Dermis microvascular lymphatic vessel endothelial cell (primary cell): ENCODE measurements around the gene MRPL46. TPM values are rescaled to one million over a fixed set of nuclear protein-coding genes. Genes with fewer than 3 reads are reported as not detected.
A peak's percentile ranks its signal among the peaks of the same experiment; 100 is the strongest.
"Not testable (repeated sequence)": the region's sequence is repeated elsewhere in the genome, so short reads cannot be mapped to it uniquely, and the experiment has no call there.

Experiments
- DNase-seq, 2 donors: peaks; one replicate each; pipeline versions ENCODE4 v3.0.0 to v3.0.0-alpha.2; 2010; ENCODE audit warnings: low read depth in 2 of 2
- total RNA-seq: library from RNA; depleted of rRNA; stranded (reverse); fragments of >200 nt; gene quantifications from 2 replicates; pipeline ENCODE4 v1.2.1, GENCODE V29; 2014

MRPL46 gene
- total RNA-seq, 1 donor from 2014 or later, result 14.8 TPM

GRCh38 chr15:88479169-88479568, 12.0 kb upstream of the MRPL46 start:
- no peak for DNase-seq

GRCh38 chr15:88477904-88478303, 10.7 kb upstream of the MRPL46 start:
- DNase-seq, result no peak

DNA sequence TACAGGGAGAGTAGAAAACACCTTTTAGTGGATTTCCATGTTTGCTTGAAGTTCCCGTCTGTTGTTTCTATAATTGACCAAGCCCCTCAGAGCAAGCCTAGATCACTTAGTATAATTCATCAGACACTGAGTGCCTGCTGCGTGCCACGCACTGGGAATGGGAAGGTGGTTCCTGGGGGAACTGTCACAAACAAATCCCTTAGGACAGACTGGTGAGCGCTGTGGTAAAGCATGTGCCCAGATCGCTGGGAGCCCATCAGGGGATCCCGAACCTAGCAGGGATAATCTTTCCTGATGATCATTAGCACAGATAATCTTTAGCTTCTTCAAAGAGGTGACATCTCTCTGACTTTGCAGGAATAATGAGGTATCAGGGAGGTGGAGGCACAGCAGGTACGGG, 9.9 kb upstream of the MRPL46 start:
- no peak for DNase-seq

- DNase-seq, result peak; percentile 55 to 61
Observed at GRCh38 chr15:88476635-88477060, 9.5 kb upstream of the MRPL46 start.

- DNase-seq, result not testable (repeated sequence)
Observed at GRCh38 chr15:88473661-88474293, 6.6 kb upstream of the MRPL46 start.

DNA sequence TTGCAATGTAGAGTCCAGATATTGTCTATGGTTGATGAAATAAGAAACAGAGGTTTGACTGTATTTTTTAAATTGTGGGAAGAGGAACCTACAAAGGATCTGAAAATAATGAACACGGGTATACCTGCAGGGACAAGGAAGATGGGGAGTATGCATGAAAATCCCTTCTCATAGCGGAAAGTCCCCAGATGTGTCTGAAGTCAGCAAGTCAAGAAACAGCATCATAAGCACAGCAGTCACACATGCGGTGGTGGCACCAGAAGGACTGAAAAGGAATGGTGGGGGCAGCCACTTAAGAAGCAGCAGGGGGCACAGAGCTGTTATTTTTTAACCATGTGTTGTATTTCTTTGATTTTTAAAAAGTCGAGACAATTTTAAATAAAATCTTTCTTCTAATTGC, 5.0 kb upstream of the MRPL46 start:
- DNase-seq, result no peak

DNA sequence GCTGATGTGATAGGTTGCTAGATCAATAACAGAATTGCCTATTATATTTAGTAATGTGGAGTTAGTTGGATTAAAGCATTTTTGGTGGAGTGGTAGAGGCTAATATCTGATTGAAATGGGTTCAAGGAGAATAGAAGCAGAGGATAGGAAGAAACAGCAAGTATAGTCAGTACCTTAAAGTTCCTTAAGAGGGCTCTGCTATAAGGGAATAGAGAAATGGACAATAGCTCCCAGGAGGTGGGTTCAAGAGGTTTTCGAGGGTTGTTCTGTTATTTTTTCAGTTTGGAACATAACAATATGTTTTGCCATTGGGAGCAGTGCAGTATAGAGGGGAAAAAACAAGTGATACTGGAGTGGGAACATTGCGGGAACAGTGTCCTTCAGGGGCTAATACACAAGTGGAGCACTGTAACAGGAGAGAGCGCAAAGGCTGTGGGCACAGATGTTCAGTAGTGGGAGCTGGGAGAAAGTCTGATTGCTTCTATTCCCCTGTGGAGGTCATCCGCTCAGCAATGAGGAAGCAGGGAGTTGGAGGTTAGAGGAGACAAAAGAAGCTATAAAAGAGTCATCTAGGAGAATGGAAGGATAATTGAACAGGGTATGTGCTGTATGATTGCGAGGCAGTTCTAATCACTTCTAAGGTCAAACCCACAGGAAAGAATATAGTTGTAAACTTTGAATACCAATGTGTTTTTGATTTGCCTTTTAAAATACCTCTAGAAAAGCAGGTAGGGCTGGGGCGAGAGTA, 3.6 kb upstream of the MRPL46 start:
- DNase-seq, result no peak

DNA sequence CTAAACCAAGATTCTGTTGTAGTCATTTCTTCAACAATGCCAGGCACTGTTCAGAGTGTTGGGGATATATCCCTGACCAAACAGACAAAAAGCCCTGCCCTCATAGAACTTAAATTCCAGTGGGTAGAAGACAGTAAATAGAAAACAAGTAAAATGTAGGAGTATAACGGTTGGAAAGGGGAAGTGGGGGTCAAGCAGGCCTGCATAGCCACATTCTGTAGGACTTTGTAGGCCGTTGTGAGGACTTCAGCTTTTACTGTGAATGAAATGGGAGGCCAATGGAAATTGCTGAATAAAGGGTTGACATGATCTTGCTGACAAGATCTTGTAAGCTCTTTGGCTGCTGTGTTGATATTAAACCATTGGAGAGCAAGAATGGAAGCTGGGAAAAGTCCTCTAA, 2.1 kb upstream of the MRPL46 start:
- DNase-seq, result no peak

DNA sequence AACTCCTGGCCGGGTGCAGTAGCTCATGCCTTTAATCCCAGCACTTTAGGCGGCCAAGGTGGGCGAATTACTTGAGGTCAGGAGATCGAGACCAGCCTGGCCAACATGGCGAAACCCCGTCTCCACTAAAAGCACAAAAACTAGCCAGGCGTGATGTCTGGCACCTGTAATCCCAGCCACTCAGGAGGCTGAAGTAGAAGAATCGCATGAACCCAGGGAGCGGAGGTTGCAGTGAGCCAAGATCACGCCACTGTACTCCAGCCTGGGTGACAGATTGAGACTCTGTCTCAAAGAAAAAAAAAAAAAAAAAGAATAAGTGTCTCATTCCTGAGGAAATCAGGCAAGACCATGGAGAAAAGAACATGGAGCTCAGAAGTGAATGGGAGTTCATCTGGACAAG, 1.5 kb upstream of the MRPL46 start:
- not testable (repeated sequence) for DNase-seq

- DNase-seq, result peak in 1 of 2 donors; percentile 17
Observed at GRCh38 chr15:88467935-88468528, 844 bp upstream of the MRPL46 start.

GRCh38 chr15:88465633-88466224, 1.5 kb downstream of the MRPL46 start:
- peak; percentile 73 to 80 for DNase-seq

DNA sequence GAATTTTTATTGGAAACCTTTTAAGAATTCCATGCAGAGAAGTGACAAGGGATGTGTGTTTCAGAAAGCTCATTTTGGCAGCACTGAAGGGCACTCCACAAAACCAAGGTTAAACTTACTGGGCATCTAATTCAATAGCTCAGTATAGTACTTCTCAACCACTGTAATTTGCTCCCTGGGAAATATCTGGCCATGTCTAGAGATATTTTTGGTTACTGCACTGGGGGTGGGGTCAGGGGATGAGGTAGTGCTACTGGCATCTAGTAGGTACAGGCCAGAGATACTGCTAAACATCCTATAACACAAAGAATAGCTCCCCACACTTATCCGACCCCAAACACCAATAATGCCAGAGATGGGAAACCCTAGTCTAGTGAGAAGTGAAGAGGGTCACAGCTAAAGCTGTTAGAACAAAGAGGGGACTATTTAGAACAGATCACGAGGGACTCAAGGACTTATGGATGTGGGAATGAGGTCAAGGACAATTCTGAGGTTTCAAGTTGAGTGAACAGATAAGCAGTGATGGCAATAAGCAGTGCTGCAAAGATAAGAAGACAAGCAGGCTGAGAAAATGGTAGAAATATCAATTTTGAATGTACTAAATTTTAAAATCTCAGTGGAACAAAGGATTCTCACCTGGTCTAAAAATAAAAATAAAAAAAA, 3.2 kb downstream of the MRPL46 start:
- no peak for DNase-seq

GRCh38 chr15:88456733-88457132, 10.5 kb downstream of the MRPL46 start:
- no peak for DNase-seq

DNA sequence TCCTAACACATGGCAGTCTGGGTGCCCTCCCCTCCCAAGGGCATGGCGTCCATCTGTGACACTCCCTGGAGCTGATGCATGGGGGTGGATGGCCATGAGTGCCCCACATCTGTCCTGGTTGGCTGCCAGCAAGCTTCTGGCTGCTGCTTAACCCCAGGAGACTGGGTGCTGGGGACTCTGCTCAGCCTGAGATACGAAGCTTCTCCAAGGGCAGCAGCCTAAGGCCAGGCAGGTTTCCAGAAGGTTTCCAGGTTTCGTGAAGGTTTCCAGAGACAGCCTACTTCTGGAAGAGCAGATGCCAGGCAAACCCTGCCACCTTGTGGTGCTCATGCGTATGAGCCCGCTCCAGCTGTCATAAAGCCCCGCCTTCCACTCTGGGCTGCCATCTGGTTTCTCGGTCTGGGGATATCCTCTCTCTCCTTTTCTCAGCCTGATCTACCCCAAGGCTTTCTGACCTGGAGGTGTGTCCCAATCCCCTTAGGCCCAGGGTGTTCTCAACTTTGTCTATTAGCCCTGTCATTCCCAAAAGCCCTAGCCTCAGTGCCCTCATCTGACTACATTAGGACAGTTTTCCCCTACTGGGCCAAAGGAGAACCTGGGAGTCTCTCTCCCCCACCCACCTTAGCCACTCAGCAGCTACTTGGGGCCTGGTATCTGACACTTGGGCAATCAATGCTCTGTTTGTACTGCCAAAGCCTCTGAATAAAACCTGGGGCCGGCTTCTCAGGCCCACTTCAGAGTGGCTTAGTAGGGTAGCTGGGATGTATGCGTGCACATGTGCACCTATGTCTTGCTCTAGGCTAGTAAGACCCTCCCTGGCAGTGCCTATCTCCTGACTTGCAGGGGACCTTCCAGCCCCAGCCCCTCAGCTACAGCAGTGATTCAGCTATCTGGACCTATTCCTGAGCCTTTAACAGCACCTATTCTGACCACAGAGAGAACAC, 12.0 kb downstream of the MRPL46 start:
- DNase-seq, result peak; percentile 30 to 75

DNA sequence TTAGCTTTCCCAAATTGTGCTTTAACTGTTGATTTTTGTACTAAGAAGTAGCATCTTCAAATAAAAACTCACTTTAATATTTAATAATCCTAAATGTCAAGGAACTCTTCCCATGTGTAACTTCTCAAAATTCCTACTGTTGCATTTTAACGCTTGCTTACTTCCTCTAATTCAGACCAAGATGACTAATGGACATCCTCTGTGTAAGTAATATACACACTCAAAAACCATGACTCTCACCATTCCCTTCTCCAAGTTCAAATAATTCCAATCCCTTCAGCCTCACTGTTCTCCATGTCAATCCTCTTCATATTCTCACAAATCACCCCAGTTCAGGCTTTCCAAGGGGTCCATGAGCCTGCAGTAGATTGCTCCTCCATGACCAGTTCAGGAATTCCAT, 13.0 kb downstream of the MRPL46 start:
- DNase-seq, result peak in 1 of 2 donors; percentile 43

DNA sequence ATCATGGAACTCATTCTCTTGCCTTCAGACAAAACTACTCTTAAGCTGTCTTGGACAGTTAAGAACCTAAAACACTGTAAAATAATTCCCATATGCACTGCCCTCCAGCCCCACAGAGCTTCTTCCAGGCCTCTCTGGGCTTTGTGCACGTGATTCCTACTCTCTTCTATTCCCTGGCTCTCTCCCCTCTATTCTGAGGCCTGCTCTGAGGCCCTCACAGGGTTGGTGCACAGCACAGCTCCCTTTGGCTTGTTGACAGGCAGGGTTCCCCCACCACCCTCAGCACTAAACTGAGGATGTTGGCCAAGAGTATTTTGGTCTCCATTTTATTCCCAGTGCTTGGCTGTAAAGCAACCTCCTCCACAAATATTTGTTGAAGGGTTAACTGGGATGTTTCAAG, 13.5 kb downstream of the MRPL46 start:
- DNase-seq, result no peak

GRCh38 chr15:88450125-88450798, 16.9 kb downstream of the MRPL46 start:
- DNase-seq, result peak in 1 of 2 donors; percentile 58

GRCh38 chr15:88449581-88449980, 17.6 kb downstream of the MRPL46 start:
- no peak for DNase-seq

DNA sequence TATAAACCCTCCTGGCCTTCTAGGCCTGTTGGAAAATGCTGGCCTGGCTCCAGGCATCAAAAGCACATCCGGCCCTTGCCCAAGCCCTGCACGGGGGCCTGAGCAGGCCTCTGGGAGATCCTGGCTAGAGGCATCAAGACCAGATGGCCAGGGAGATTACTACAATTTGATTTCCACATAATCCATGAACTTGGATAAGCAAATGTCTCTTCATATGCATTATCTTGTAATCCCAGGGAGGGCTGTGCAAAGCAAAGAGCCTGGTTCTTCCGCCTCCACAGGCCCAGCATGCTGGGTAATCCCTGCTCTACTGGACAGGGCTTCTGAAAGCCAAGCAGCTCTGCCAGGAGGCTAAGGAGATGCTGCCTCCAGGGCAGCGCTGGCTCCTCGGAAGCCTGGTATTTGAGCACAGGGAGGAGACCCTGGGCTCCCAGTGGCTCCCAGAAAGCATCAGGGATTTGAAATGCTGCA, 18.2 kb downstream of the MRPL46 start:
- DNase-seq, result no peak

DNA sequence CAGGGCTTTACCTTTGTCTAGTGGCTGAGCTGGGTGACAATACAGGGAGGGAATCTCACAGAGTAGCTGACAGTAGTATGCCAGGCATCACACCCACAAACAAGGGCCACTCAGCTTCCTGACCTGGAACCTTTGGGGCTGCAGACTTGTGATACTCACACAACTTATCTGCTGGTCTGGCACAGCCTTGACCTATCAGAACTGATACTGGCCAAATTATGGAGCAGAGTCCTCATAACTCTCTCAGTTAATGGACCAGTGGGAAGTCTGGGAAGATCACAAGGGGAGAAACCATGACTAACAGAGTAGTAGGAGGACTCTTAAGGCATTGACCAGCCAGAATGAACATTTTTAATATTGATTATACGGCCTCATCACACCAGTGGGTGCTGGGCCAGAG, 19.4 kb downstream of the MRPL46 start:
- DNase-seq, result no peak
